ENCODE measurements around the gene SLC25A21. TPM values are rescaled to one million over a fixed set of nuclear protein-coding genes. Genes with fewer than 3 reads are reported as not detected.

SLC25A21 gene
- total and polyA plus RNA-seq, 10 of the 15 experiments (the other 5 are each of a cell fraction or from before 2014, with no cell fraction given) = 0.06 to 0.72 (median 0.17) TPM; not detected in 3

DNA sequence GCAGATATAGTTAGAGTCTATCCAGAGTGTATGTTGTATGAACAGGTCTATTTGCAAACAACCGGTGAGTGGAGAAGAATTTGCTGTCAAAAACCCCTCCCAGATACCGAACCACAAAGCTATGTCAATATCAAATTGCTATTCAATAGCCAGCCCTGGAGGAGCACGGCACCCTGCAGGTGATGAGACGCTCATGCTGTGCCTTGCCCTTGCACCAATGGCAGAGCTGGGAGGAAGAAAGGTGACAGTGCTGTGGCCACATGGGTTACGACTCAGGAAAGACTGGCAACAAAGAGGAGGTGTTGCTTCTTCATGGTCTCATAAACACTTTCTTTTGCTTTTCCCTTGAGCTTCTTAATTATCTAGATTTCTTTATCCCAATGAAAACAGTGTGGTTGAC is 455.0 kb downstream of the SLC25A21 start:
- intact Hi-C loops (cut with micrococcal nuclease; ENCODE audit: unreplicated experiment) = no loop called here
- H3K4me1 ChIP-seq (ENCODE audit: control insufficient read depth, insufficient read depth, low read length) = no peaks in the 10 kb centered on the region
- in situ Hi-C loops (cut with MboI) = no loop called here
- H3K27ac ChIP-seq (ENCODE audit: control insufficient read depth, insufficient read depth) = no peak overlapping the region
- no peak overlapping the region for H3K4me2 ChIP-seq (ENCODE audit: control insufficient read depth, insufficient read depth)
- 19% methylated on average over 5 of the region's 5 CpGs for WGBS (ENCODE audit: insufficient coverage, insufficient replicate concordance, low lambda C conversion rate, missing lambda C conversion rate)
- H3K4me3 ChIP-seq = no peak overlapping the region
- ATAC-seq (no peak), FAIRE-seq (no peak), DNase-seq (ENCODE audit: low read depth, low spot score) (no peak)
- no peak for TF ChIP-seq RB1 (IDR thresholded peaks at IDR 0.05; ENCODE audit: borderline replicate concordance)
- TF ChIP-seq, protein P1, sequence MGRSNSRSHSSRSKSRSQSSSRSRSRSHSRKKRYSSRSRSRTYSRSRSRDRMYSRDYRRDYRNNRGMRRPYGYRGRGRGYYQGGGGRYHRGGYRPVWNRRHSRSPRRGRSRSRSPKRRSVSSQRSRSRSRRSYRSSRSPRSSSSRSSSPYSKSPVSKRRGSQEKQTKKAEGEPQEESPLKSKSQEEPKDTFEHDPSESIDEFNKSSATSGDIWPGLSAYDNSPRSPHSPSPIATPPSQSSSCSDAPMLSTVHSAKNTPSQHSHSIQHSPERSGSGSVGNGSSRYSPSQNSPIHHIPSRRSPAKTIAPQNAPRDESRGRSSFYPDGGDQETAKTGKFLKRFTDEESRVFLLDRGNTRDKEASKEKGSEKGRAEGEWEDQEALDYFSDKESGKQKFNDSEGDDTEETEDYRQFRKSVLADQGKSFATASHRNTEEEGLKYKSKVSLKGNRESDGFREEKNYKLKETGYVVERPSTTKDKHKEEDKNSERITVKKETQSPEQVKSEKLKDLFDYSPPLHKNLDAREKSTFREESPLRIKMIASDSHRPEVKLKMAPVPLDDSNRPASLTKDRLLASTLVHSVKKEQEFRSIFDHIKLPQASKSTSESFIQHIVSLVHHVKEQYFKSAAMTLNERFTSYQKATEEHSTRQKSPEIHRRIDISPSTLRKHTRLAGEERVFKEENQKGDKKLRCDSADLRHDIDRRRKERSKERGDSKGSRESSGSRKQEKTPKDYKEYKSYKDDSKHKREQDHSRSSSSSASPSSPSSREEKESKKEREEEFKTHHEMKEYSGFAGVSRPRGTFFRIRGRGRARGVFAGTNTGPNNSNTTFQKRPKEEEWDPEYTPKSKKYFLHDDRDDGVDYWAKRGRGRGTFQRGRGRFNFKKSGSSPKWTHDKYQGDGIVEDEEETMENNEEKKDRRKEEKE (IDR thresholded peaks at IDR 0.05) = no peak
- TF ChIP-seq MXI1 (IDR thresholded peaks at IDR 0.05; ENCODE audit: low read depth, low read length) = no peak
- no peak for TF ChIP-seq DPF2 (IDR thresholded peaks at IDR 0.05)
- TF ChIP-seq SPI1 (IDR thresholded peaks at IDR 0.05; ENCODE audit: borderline replicate concordance, insufficient read depth, low read depth, low read length) = no peak
- TF ChIP-seq EED (IDR thresholded peaks at IDR 0.05; ENCODE audit: low read depth) = no peak
- TF ChIP-seq SMARCA5 (IDR thresholded peaks at IDR 0.05) = no peak
- TF ChIP-seq ZNF274 (IDR thresholded peaks at IDR 0.05; ENCODE audit: insufficient read depth, insufficient read length) = no peak
- TF ChIP-seq, protein P2, sequence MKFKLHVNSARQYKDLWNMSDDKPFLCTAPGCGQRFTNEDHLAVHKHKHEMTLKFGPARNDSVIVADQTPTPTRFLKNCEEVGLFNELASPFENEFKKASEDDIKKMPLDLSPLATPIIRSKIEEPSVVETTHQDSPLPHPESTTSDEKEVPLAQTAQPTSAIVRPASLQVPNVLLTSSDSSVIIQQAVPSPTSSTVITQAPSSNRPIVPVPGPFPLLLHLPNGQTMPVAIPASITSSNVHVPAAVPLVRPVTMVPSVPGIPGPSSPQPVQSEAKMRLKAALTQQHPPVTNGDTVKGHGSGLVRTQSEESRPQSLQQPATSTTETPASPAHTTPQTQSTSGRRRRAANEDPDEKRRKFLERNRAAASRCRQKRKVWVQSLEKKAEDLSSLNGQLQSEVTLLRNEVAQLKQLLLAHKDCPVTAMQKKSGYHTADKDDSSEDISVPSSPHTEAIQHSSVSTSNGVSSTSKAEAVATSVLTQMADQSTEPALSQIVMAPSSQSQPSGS (IDR thresholded peaks at IDR 0.05; ENCODE audit: low read length) = no peak
- TF ChIP-seq CREM (IDR thresholded peaks at IDR 0.05; ENCODE audit: low read depth) = no peak
- TF ChIP-seq, protein P3, sequence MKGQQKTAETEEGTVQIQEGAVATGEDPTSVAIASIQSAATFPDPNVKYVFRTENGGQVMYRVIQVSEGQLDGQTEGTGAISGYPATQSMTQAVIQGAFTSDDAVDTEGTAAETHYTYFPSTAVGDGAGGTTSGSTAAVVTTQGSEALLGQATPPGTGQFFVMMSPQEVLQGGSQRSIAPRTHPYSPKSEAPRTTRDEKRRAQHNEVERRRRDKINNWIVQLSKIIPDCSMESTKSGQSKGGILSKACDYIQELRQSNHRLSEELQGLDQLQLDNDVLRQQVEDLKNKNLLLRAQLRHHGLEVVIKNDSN (IDR thresholded peaks at IDR 0.05; ENCODE audit: borderline replicate concordance, extremely low read length, insufficient read depth, low read depth, low read length) = no peak
- TF ChIP-seq, protein P4, sequence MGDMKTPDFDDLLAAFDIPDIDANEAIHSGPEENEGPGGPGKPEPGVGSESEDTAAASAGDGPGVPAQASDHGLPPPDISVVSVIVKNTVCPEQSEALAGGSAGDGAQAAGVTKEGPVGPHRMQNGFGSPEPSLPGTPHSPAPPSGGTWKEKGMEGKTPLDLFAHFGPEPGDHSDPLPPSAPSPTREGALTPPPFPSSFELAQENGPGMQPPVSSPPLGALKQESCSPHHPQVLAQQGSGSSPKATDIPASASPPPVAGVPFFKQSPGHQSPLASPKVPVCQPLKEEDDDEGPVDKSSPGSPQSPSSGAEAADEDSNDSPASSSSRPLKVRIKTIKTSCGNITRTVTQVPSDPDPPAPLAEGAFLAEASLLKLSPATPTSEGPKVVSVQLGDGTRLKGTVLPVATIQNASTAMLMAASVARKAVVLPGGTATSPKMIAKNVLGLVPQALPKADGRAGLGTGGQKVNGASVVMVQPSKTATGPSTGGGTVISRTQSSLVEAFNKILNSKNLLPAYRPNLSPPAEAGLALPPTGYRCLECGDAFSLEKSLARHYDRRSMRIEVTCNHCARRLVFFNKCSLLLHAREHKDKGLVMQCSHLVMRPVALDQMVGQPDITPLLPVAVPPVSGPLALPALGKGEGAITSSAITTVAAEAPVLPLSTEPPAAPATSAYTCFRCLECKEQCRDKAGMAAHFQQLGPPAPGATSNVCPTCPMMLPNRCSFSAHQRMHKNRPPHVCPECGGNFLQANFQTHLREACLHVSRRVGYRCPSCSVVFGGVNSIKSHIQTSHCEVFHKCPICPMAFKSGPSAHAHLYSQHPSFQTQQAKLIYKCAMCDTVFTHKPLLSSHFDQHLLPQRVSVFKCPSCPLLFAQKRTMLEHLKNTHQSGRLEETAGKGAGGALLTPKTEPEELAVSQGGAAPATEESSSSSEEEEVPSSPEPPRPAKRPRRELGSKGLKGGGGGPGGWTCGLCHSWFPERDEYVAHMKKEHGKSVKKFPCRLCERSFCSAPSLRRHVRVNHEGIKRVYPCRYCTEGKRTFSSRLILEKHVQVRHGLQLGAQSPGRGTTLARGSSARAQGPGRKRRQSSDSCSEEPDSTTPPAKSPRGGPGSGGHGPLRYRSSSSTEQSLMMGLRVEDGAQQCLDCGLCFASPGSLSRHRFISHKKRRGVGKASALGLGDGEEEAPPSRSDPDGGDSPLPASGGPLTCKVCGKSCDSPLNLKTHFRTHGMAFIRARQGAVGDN (IDR thresholded peaks at IDR 0.05) = no peak
- TF ChIP-seq, protein P5, sequence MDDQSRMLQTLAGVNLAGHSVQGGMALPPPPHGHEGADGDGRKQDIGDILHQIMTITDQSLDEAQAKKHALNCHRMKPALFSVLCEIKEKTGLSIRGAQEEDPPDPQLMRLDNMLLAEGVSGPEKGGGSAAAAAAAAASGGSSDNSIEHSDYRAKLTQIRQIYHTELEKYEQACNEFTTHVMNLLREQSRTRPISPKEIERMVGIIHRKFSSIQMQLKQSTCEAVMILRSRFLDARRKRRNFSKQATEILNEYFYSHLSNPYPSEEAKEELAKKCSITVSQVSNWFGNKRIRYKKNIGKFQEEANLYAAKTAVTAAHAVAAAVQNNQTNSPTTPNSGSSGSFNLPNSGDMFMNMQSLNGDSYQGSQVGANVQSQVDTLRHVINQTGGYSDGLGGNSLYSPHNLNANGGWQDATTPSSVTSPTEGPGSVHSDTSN (IDR thresholded peaks at IDR 0.05; ENCODE audit: insufficient replicate concordance, low read depth, low read length) = no peak
- no peak for TF ChIP-seq BCL11A (IDR thresholded peaks at IDR 0.05; ENCODE audit: low read depth, low read length)
- no peak for TF ChIP-seq CBFB (IDR thresholded peaks at IDR 0.05; ENCODE audit: low read depth)
- H3K9me3 ChIP-seq (replicated peaks; ENCODE audit: control insufficient read depth, insufficient read depth, low read length) = no peaks in the 10 kb centered on the region
- ChIA-PET RAD21 (ENCODE audit: unreplicated experiment) (no interaction called here), SMC1A (ENCODE audit: uncharacterized antibody, unreplicated experiment) (interaction anchor here (2.0 kb wide), 1 partner anchor 15 kb away, joined by 4 read pairs; no protein-coding TSS in a partner anchor), POLR2A (no interaction called here), CTCF (interaction anchor here (1.1 to 1.4 kb wide), 3 partner anchors 13 to 225 kb away, joined by 3 to 6 read pairs (median 3); no protein-coding TSS in a partner anchor)
- H4K20me1 ChIP-seq (ENCODE audit: control insufficient read depth, insufficient read depth) = no peaks in the 10 kb centered on the region
- no peaks in the 10 kb centered on the region for H3K27me3 ChIP-seq (replicated peaks in 1 of 2; ENCODE audit: control insufficient read depth in 2 of 2, insufficient read depth in 2 of 2, low read length in 1 of 2)
- no TSS peak for BruUV-seq (replicated peaks)
- H2AFZ ChIP-seq (ENCODE audit: control insufficient read depth, low read depth, low read length) = no peak overlapping the region
- H3K36me3 ChIP-seq (ENCODE audit: control insufficient read depth in 2 of 2, insufficient read depth in 2 of 2, low read length in 1 of 2) = no peaks in the 10 kb centered on the region
- H3K9ac ChIP-seq (ENCODE audit: control insufficient read depth, insufficient read depth, low read length) = no peak overlapping the region
- H3K79me2 ChIP-seq (ENCODE audit: control insufficient read depth, insufficient read depth, low read length) = no peaks in the 10 kb centered on the region

All from GM12878 (cell line).